DMS 273 treated with DMSO at 0.1 percent for 48 hours (cell line): ENCODE measurements around the gene PROX2.

Source experiments
- DNase-seq: peaks from one replicate; lab custom pipeline; 2025; lab: John Stamatoyannopoulos, UW

PROX2 gene

DNA sequence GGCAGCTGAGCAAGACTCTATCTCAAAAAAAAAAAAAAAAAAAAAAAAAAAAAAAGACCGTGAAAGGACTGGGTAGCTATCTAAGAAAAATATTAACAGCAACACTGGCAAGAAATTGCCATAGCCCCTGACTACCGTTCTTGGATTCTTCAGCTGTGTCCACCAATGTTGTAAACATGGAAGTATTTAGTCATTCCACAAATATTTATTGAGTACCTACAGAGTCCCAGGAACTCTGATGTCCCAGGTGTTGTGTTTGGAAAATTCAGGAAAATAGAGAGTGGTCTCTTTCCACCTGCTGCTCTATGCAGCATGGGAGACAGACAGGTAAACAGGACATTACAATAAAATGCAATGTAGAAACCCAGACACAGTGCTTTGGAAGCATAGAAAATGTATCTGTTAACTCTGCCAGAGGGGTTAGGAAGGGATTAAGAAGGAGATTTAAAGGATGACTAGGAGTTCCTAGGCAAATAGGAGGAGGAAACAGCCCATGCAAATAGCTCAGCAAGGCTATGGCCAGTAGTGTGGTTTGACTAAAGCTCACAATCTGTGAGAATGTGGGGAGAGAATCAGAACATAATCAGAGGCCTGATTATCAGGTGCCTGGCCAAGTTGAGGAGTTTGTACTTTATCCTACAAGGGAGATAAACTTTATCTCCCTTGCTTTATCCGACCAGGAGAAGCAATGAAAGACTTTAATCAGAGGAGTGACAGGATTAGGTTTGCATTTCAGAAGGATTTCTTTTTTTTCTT is 3.7 kb upstream of the PROX2 start:
- no peak for DNase-seq

DNA sequence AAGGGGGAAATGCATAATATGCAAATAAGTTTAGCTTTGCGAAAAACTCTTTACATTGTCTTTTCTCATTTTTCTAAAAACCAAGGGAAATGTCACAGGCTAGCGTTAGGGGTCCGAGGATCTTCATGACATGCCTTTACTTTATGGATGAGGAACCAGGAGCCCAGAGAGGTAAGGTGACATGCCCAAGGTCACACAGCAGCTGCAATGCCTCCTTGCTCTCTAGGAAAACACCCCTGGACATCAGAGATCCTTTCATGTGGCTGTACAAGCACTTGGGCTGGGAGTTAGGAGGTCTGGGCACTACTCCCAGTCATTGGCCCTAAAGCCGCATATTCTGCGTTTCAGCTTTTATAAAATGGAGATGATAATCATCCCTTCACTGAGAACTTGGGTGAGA is 741 bp downstream of the PROX2 start:
- no peak for DNase-seq

GRCh38 chr14:74871819-74872218 is 4.1 kb downstream of the PROX2 start:
- DNase-seq, result no peak

DNA sequence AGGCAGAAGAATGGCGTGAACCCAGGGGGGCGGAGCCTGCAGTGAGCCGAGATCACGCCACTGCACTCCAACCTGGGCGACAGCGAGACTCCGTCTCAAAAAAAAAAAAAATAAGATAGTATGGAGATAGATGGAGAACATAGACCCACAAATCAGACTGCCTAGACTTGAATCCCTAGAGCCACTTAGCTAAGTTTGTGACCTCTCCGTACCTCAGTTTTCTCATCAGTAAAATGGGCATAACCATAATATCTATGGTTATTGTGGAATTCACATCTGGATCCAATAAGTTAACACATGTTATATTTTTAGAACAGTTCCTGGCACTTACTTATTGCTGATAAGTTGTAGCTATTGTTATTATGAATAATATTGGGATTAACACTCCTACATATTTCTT is 7.2 kb downstream of the PROX2 start:
- no peak for DNase-seq

DNA sequence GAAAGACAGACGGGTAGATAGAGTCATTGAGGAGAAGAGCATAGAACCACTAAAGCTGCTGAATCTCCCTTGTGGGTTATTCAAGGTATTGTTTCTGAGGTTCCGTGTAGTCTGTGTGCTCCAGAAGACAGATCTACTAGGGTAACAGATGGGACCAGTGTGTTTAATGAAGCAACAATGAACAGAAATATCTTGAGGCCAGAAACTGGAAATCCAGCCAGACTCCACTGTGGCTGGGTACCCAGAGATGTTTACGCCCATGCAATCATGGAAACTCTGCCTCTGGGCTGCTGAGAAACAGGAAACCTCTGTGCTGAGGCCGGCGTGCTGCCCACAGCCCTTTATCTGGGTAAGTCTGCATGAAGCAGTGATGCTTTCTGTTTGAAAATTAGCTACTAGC is 8.3 kb downstream of the PROX2 start:
- DNase-seq, result no peak

GRCh38 chr14:74866708-74867389 is 9.1 kb downstream of the PROX2 start:
- no peak for DNase-seq

DNA sequence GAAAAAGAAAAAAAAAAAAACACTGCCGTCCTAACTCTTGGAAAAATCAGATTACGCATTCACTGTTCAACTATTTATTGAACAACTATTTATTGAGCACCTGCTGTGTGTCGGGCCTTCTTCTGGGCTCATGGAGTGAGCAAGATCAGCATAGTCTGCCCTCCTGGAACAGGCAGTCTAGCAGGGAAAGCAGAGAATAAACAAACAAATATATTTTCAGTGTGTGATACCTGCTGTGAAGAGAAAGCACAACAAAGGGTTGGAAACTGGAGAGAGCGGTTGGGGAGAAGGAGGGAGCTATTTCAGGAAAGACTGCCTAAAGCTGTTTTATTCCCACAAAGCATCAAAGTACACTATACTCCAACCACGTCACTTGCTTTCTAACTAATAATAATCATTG is 10.8 kb downstream of the PROX2 start:
- no peak for DNase-seq

DNA sequence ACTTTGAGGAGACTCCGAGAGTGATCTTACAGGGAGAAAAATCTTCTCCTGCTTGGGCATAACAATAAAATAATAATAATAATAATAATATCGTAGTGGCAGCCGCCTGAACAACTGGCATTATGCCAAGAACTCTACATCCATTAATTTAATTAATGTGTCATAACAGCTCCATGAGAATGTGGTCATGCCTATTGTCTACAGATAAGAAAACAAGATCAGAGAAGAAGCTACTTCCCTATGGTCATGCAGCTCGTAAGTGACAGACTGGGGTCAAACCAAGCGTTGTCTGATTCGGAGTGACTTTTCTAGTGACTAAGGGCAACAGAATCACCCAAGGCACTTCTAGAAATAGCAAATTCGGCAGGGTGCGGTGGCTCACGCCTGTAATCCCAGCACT is 11.7 kb downstream of the PROX2 start:
- DNase-seq, result no peak

DNA sequence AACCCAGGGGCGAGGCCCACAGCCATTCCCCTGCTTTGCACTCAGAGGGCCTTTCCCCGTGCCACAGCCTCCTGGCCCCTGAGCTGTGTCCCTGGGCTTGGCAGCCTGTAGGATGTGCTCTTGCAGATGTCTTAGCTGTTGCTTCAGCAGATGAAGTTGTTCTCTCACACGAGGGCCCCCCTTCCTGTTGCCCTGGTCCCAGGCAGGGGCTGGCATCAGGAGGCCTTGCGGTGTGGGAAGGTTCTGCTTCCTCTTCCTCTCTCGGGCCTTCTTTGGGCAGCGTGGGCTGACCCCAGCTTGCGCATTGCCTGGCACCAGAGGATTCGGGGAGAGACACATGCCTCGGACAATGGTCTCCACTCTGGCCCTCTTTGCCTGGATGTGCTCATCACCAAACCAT is 12.7 kb downstream of the PROX2 start:
- DNase-seq, result no peak

DNA sequence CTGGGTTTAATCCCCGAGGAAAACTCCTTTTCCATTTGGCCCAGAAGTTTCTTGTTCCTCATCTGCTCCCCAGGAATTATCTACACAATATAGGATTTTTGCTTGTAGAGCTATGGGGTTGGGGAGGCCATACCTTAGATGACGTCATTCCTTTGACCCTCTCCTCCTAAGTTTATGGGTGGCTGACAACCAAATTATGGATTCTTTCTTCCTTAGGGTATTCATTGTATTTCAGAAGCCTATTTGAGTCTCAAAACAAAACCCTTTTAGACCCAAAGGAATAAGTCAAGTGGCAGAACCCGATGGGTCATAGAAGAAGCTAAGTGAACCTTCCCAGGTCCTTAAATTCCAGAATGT is 14.2 kb downstream of the PROX2 start:
- no peak for DNase-seq

GRCh38 chr14:74860899-74861733 is 14.8 kb downstream of the PROX2 start:
- DNase-seq, result peak; percentile 63

GRCh38 chr14:74859757-74860552 is 16.0 kb downstream of the PROX2 start:
- DNase-seq, result no peak

- no peak for DNase-seq
These were observed 17.9 kb downstream of the PROX2 start for GRCh38 chr14:74858022-74858421.

- no peak for DNase-seq
These were observed 19.6 kb downstream of the PROX2 start for GRCh38 chr14:74856366-74856765.

- DNase-seq, result no peak
These were observed 20.0 kb downstream of the PROX2 start for GRCh38 chr14:74855945-74856344.

GRCh38 chr14:74855021-74855420 is 20.9 kb downstream of the PROX2 start:
- DNase-seq, result no peak

DNA sequence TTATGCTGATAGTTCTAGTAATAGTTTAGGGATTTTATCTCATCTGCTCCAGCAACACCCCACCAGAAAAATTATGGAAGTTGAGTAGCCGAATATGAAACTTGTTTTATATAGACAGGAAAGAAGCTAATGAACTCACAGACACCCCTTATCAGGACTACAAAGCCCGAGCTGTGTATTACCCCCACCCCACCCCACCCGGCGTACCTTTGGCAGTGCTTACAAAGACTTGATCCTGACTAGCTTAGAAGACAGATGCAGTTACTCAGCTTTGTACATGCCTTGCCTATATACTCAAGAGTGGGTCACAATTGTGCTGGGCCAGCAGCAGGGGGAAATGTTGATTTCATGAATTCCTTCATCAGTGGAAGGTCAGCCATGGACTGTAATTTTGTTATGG is 22.4 kb downstream of the PROX2 start:
- no peak for DNase-seq

- DNase-seq, result no peak
These were observed 22.9 kb downstream of the PROX2 start for GRCh38 chr14:74852922-74853530.

- no peak for DNase-seq
These were observed 27.2 kb downstream of the PROX2 start for GRCh38 chr14:74848768-74849167.

GRCh38 chr14:74846968-74847665 is 28.8 kb downstream of the PROX2 start:
- DNase-seq, result no peak

GRCh38 chr14:74846168-74846567 is 29.8 kb downstream of the PROX2 start:
- no peak for DNase-seq
